ENCODE measurements around the gene ANO6. TPM values are rescaled to one million over a fixed set of nuclear protein-coding genes. Genes with fewer than 3 reads are reported as not detected.

The ANO6 gene
- total RNA-seq, 1 experiment from 2014 or later = 38.6 TPM

DNA sequence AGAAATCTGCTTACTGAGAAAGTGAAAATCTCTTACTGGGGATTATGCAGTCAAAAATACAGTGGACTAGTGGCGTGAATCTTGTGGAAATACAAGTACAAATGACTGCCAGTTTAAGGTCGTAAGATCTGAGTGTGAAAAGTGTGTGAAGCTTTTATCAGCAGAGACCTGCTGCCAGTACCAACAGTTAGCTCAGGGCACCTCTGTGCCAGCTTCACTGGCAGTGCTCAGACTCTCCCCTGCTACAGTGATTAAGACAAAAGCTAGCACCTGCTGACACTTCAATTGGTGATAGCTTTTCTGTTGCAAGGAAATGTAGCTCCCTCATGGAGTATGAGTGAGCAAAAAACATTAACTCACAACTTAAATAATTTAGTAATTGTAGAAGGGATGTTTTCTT, 185.1 kb downstream of the ANO6 start:
- no peak for DNase-seq (ENCODE audit: low read depth)

DNA sequence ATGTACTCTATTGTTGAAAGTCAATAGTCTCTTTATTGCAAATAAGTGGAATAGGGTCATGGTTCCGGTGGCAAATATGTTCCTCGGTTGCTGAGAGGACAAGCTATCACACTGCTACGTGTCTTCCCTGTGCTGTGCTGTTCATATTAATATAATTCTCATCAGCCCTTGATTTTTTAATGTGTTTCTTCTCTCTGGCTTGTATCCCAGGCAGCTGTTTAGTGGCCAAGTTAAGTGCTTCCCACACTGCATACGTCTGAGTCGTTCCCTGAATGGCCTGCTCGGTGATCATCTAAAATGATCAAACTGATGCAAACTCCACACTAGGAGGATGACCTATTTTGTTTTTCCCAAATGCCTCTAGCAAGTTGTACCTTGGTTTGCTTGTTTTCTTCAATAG, 186.4 kb downstream of the ANO6 start:
- DNase-seq (ENCODE audit: low read depth) = no peak

DNA sequence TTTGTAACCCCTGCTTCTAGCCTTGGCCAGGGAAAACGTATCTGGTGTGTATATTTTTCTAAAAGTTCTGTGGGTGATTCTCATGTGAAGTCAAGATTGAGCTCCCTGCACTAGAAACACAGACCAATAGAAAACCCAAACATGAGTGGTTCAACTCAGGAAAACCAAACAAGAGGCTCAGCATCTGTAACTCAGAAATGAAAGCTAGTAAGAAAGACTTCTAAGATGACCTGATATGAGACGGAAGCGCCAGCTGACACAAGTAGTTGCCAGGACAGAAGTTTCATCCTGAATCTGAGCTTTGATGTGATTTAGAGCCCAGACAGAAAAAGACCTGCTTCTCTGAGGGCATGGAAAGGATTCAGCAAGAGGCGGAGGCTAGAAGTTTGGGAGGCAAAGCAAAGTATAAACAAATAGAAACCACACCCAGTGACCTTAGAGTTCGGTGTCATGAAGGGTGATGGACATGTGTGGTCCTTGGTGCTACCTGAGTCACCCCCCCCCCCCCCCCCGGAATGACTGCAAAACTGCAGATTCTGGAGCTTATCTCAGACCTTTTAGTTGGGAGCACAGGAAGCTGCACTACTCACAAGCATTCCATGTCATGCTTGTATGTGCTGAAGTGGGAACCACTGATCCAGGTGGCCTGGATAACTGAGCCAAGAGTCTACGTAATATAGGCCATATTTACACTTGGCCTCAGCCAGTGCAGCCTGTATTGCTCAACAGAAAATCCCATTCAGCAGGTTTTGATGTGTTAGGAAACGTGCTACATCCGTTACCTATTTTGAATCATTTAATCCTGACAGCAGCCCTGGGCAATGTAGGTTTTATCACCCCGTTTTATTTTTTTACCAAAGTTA, 191.3 kb downstream of the ANO6 start:
- no peak for DNase-seq (ENCODE audit: low read depth)

DNA sequence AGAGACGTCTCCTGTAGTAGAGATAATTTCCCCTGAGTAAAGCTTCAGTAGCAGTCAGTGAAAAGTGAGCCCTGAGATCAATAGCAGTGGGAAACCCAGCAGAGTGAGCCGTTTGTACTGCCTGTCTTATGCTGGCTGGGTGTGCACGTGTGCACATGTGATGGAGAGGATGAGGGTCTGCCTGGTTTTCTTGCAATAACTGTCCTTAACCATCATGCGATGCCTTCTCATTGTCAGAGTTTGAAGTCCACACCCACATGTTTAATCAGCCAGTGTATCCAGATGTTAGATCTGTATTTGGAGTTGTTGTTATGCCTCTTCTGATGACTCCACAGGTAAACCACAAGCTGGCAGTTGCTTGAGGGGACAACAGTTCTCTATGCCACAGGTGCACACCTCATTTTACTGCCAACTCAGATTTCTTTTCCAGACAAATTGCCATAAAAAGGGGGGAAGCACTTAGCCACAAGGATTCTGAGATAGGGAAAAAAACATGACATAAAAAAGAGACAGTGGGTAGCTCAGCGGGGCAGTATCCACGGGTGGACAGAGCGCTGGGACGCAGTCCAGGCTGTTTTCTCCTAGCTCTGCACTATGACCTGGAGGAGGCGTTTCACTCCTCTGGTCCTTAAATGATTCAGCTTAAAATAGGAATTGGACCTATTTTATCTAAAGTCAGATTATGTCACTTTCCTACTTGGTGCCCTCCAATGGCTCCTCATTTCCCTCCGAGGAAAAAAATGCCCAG, 192.3 kb downstream of the ANO6 start:
- DNase-seq (ENCODE audit: low read depth) = no peak

DNA sequence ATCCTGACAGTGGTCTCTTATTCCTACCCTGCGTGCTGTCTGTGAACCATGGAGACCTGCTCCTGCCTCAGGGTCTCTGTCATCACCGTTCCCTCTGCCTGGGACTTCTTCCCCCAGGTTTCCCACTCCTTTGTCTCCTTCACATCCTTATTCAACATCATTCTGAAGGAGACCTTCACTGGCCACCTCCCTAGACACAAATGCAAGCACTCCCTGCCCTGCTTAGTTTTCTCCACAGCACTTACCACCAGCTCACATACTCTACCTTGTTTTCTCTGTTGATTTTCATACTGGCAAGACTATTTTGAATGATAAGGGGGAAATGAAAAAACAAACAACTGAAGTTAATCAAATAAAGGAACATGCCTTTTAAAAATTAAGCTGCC, 192.8 kb downstream of the ANO6 start:
- no peak for DNase-seq (ENCODE audit: low read depth)

DNA sequence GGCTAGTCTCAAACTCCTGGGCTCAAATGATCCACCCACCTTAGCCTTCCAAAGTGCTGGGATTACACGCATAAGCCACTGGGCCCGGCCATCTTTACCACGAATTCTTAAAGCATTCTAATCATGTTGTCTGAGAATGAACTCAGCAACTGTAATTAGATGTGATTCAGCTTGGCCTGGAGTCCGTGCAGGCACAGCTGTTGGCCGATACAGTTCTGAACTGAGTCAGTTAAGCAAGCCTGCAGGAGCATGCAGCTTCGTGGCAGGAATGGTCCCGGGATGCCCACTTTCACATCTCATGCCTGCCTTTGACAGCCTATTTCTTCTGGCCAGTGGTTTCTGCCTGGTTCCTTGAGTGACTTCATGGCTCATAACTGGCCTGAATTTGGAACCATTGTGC, 194.1 kb downstream of the ANO6 start:
- no peak for DNase-seq (ENCODE audit: low read depth)

DNA sequence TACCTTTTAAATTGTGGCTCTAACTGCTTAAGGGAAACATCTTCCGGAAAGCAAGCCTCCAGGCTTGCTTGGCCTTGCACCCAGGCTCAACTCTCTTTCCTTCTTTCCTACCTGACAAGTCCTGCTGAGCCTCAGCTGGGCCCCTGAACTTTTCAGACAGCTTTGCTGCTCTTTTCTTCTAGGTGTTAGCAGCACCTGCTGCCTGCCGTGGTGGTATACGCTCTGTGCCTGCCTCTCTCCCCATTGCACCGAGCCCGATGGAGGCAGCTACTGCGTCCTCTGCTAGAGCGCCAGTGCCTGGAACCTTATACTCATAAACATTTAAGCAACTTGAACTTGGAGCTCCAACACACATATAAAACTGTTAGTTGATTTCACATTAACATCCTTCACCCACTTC, 195.7 kb downstream of the ANO6 start:
- DNase-seq (ENCODE audit: low read depth) = no peak

DNA sequence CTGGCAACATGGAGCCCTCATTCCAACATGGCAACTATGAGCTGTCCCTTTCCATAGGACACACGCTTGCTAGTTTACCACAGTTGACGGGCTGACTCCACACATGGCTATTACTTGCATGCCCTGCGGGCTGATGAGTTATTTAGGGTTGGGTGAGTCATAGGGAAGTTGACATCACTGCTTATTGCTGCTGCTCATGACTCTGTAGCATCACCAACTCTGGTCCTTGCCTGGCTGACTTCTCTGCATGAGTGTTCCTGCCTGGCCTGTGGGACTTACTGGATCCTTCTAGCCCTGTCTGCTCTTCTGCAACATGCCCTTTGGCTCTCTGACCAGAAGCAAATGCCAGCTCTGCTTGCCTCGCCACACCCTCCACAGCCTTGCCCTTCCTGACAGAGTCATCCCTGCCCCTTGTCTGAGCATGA, 199.5 kb downstream of the ANO6 start:
- peak; percentile 99 for DNase-seq (ENCODE audit: low read depth)

DNA sequence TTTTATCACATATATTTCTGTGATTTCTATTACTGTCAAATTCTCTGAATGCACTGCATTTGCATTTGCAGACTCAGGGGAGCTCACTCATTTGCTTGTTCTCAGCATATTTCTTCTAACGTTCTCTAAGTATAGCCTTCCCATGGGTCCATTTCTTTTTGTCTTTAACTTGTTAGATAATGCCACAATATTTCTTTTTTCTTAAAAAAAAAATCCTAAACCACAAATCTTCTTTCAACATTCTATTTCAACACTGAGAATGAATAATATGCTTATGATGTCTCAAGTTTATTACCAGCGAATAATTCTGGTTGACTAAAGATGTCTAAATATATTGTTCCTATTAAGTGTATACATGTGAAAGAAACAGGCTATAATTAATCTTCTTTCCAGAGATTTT, 200.2 kb downstream of the ANO6 start:
- DNase-seq (ENCODE audit: low read depth) = no peak

DNA sequence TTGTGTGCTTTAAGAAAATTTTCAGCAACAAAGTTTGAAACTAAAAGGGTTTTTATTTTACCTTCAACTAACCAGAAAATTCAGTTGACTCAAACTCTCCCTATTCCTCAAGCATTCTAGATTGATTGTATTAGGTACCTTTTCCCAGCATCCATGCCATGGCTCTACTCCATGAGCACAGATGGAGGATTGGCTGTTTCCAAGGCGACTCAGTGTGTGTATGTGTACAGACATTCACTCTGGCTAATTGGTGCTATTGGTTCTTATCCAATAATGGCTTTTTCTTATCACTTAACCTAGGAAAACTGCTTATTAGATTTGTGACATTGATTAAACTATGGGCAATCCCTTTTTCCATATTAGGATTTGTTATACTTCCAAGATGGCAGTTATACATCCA, 202.6 kb downstream of the ANO6 start:
- DNase-seq (ENCODE audit: low read depth) = no peak

DNA sequence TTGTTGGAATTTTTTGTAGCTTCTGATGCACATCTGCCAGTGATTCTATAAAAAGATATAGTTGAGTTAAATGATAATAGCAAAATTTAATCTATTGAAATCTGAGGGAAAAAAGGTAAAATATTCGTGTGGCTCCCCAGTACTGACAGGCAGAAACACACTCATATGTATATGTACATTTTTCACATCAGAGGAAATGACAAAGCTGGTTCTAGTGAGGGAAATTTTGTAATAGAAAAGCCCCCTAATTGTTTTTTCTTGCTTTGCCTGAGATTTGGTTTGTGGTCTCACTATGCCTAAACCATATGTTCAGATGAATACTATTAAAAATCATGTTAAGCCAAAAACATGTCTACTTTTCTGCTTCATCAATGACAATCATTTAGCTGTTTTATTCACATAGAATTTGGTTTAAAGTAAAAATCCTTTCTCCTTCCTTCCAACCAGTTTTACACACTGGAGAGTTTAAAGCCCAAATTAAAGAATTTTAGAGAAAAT, 203.5 kb downstream of the ANO6 start:
- DNase-seq (ENCODE audit: low read depth) = no peak

DNA sequence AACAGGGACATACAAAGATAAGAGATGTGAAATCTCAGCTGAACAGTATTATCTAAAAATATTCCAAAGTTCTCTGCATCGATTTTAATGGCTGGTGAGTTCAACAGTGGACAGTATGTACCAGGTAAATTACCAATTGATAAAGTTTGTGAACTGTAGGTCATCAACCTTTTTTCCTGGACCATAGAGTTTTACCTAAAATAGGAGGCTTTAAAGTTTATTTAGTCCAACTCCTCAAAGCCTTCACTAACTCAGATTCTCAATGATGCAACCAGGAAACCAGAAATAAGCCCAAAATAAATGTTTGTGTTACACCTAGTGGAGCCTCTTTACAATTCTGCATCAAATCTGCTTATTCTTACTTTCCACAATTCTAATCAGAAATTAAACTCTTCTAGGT, 205.8 kb downstream of the ANO6 start:
- no peak for DNase-seq (ENCODE audit: low read depth)

DNA sequence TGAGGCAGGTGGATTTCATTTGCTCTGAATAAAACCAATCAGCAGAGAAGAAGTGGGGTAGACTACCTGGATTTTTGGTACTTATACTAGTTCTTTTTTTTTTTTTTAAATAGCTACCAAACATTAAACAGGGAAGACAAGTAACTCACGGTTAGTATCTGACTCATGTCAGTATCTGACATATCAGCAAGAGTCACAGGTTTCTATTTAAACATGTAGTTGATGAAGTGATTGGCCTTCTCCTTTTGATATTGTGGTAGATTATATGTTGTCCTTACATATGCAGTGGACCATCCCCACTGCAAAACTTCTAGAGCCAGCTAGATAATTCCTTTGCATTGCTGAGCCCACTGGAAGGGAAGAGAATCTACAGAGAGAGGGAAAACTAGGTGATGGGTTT, 208.0 kb downstream of the ANO6 start:
- no peak for DNase-seq (ENCODE audit: low read depth)

DNA sequence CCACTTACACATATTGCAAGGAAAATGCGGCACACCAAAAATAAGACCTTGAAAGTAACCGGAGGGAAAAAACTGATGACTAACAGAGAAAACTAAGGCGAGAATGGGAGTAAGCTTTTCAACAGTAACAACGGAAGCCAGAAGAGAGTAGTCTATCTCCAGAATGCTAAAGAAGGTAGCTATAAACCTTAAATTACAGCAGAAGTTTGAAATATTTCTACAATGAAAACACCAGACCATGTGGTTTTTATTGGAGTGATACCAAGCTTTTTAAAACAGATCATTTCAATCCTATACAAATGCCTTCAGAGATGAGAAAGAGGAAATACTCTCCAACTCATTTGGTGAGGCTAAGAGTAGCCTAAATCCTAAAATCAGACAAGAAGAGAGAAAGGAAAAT, 209.5 kb downstream of the ANO6 start:
- peak; percentile 66 for DNase-seq (ENCODE audit: low read depth)

DNA sequence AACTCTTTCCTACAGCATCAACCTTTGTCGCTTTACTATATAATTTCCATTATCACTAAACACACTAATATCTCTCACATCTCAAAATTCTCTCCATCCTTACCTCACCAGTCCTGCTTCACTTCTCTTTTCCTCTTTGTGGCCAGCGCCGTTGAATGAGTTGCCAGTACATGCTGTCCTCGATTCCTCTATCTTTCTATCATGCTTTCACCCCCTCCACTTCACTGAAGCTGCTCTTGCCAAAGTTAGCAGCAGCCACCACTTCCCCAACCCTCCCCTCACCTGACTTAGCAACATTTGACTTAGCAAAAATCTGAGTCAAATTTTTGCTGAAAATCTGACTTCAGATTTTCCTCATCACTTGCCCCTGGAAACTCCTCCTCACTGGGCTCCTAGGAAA, 210.4 kb downstream of the ANO6 start:
- DNase-seq (ENCODE audit: low read depth) = no peak

DNA sequence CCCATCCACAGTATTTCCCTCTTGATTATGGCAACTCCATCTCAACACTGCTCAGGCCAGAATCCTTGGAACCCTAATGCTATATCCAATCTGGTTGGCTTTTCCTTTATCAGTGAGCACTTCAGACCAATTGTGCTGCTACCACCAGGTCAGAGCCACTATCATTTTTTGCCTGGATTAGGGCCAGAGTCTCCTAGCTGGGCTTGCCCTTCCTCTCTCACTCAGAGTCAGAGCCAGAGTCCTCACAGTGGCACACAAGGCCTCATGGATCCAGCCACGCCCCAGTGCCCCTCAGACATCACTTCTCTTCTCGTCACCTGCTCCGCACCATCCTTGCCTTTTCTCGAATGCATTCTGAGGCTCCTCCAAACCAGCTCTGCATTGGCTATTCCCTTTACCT, 211.1 kb downstream of the ANO6 start:
- no peak for DNase-seq (ENCODE audit: low read depth)

DNA sequence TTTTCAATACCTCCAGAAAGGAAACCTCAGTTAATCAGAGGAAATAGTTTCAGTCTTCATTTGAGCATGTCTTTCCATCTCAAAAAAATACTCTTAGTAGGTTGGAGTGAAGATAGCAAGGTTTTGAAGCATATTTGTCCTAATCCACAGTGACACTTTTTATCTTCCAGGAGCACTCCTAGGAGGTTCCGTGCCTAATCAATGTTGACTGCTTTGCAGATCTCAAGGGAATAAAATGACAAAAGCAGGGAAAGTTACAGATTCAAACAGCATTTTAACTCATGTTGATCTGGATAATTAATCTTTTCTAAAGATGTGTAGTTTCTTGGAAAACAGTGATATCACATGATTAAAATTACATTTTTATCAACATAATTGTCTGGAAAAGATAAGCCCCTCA, 213.9 kb downstream of the ANO6 start:
- no peak for DNase-seq (ENCODE audit: low read depth)

DNA sequence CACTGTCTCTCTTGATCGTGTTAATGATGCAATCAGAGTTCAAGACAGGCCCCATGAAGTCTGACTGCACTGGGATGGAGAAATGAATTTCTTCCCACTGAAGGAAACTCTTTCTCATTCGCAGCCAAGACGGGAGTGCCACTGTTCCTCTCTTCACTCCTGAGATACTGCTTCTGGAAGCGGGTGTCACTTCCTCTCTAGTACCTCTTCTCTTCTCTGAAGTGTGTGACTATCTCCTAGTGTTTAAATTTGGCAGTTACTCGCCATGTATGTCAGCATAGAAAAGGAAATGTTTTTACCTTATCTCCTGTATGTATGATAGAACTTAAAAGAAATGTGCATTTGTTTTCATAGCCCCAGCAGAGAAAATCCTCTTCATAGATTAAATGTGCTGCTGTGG, 215.2 kb downstream of the ANO6 start:
- no peak for DNase-seq (ENCODE audit: low read depth)

DNA sequence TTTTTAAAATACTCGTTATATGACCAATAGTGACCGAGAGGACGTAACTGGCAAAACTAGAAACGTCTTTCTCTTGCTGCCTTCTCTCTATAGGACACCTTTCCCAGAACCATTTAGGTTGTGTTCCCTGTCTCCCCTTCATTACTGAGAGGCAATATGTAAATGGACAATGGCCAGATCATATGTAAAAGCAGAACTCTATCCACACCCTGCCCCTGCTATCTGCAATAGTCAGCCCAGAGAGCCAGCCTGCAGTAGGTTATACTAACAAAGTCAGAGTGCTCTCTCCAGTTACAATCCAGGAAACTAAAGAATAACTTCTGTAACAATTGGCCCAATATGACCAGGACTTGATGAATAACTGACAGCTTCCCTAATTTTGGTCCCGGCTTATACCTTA, 216.8 kb downstream of the ANO6 start:
- no peak for DNase-seq (ENCODE audit: low read depth)

DNA sequence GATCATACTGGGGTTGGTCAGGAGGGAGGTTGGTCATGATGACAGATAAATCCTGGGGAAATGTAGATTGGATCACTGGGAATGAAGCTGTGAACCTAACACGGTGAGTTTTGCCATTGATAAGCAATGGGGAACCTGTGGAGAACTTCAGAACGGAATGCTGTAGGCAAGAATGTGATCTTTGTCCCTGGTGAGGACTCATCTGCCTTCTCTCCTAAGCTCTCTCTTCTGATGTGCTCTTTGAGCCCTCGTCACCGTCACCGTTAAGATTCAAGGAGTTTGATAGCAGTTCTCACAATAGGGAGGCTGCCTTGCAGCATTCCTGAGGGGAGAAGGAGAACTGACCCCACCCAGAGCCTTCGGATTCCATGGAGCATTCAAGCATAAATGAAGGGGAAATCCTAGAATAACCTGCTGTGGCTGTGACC, 217.6 kb downstream of the ANO6 start:
- DNase-seq (ENCODE audit: low read depth) = no peak

DNA sequence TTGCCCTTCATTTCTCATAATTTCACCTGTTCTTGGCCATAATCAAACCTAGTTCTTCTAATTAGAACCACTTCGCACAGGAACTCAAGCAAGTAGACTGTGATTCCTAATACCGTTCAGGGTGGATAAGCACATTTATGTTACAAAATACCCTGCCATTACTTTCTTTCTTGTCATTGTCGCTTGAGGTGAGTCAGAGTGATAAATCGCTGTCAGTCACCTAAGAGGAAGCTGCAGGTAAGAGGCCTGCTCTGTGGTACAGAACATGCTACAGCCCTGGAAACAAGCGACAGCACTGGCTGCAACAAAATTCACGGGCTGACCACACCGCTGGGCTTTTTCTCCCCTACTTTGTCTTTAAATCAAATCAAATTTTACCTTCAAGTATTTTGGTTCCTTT, 218.2 kb downstream of the ANO6 start:
- no peak for DNase-seq (ENCODE audit: low read depth)

DNA sequence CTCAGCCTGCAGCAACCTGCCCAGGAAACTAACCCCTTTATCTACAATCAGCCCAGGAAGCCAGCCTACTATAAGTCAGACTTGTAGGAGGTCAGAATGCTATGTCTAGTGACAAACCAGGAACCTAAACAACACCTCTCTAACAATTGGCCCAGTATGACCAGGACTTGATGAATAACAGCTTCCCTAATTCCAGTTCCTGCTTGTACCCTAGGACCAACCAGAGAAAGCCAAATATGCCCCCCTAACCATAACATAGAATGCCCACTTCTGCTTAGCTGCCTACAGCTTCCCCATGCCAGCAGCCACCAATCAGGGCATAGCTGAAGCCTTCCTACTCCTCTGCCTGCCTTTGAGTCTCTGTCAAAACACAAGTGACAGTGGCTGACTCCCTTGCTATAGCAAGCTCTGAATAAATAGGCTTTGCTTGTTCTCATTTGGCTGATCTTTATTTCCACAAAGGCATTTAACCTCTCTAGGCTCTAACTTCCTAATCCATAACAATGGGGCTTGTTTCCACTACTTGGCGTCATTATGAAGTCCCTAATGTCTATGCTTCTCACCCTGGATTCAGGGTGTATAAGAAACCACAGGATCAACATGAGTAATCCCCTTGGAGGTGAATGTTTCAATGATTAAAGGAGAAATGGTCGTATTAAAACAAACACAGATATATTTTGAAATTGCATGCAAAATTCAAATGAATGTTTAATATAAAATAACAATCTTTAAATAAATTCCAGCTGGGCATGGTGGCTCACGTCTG, 220.2 kb downstream of the ANO6 start:
- DNase-seq (ENCODE audit: low read depth) = peak; percentile 54
